HEK293T (cell line): Measurements from ENCODE around the gene POLN.

Experiments used
- CTCF ChIA-PET: fragments of 350-600 bp; formaldehyde crosslinking; extraction: SDS; loops from one replicate; lab custom pipeline; 2021; ENCODE audit warnings: antibody characterized with exemption, inconsistent platforms; lab: Yijun Ruan, JAX
- POLR2A ChIA-PET: fragments of 350-600 bp; formaldehyde crosslinking; extraction: SDS; loops from one replicate; lab custom pipeline; 2020; ENCODE audit warnings: antibody characterized with exemption, inconsistent platforms; lab: Yijun Ruan, JAX
- DNase-seq: peaks from one replicate; pipeline ENCODE4 v3.0.0; 2012; ENCODE audit warnings: mixed read lengths; ENCODE audit errors: extremely low spot score
- ARNT ChIP-seq: fragments of 450-650 bp; IDR thresholded peaks from 2 replicates; pipeline ENCODE4 v1.6.1; 2017; ENCODE audit warnings: mild to moderate bottlenecking
- BHLHE40 ChIP-seq: fragments of 450-650 bp; IDR thresholded peaks from 2 replicates; pipeline ENCODE4 v1.6.1; 2016; ENCODE audit warnings: mild to moderate bottlenecking, moderate library complexity, borderline replicate concordance
- CTBP1 ChIP-seq: fragments of 450-650 bp; IDR thresholded peaks from 2 replicates; pipeline ENCODE4 v1.6.1; 2016; ENCODE audit warnings: borderline replicate concordance
- ELF4 ChIP-seq: fragments of 450-650 bp; IDR thresholded peaks from 2 replicates; pipeline ENCODE4 v1.6.1; 2017; ENCODE audit warnings: antibody characterized with exemption
- FOXA1 ChIP-seq: fragments of 450-650 bp; IDR thresholded peaks from 2 replicates; pipeline ENCODE4 v1.6.1; 2016; ENCODE audit warnings: mild to moderate bottlenecking
- FOXK2 ChIP-seq: fragments of 450-650 bp; IDR thresholded peaks from 2 replicates; pipeline ENCODE4 v1.6.1; 2016; ENCODE audit warnings: mild to moderate bottlenecking
- FOXM1 ChIP-seq: fragments of 450-650 bp; IDR thresholded peaks from 2 replicates; pipeline ENCODE4 v1.6.1; 2017; ENCODE audit warnings: mild to moderate bottlenecking, borderline replicate concordance
- HDGF ChIP-seq: fragments of 450-650 bp; IDR thresholded peaks from 2 replicates; pipeline ENCODE4 v1.6.1; 2017; ENCODE audit warnings: antibody characterized with exemption, borderline replicate concordance
- L3MBTL2 ChIP-seq: fragments of 450-650 bp; conservative IDR thresholded peaks from 2 replicates; pipeline ENCODE4 v1.6.1; 2016; ENCODE audit warnings: mild to moderate bottlenecking
- LEF1 ChIP-seq: fragments of 450-650 bp; IDR thresholded peaks from 2 replicates; pipeline ENCODE4 v1.6.1; 2017; ENCODE audit warnings: mild to moderate bottlenecking, borderline replicate concordance
- NFRKB ChIP-seq: fragments of 450-650 bp; IDR thresholded peaks from 2 replicates; pipeline ENCODE4 v1.6.1; 2016; ENCODE audit warnings: mild to moderate bottlenecking, moderate library complexity
- SP1 ChIP-seq: fragments of 450-650 bp; IDR thresholded peaks from 2 replicates; pipeline ENCODE4 v1.6.1; 2017
- SUZ12 ChIP-seq: fragments of 450-650 bp; IDR thresholded peaks from 2 replicates; pipeline ENCODE4 v1.6.1; 2016; ENCODE audit warnings: mild to moderate bottlenecking
- TARDBP ChIP-seq: fragments of 450-650 bp; IDR thresholded peaks from 2 replicates; pipeline ENCODE4 v1.6.1; 2016
- ZNF384 ChIP-seq: fragments of 450-650 bp; IDR thresholded peaks from 2 replicates; pipeline ENCODE4 v1.6.1; 2016
- TF ChIP-seq, protein P1 (sequence below): fragments of 450-650 bp; IDR thresholded peaks from 2 replicates; pipeline ENCODE4 v1.6.1; 2016

POLN gene

GRCh38 chr4:2049381-2049780 lies 192.5 kb downstream of the POLN start:
- TF ChIP-seq SP1: no peak
- ChIA-PET CTCF (no interaction called here), POLR2A (no interaction called here)
- DNase-seq: no peak

- POLR2A ChIA-PET: no interaction called here
Measured at GRCh38 chr4:2048831-2049230, 193.1 kb downstream of the POLN start.

DNA sequence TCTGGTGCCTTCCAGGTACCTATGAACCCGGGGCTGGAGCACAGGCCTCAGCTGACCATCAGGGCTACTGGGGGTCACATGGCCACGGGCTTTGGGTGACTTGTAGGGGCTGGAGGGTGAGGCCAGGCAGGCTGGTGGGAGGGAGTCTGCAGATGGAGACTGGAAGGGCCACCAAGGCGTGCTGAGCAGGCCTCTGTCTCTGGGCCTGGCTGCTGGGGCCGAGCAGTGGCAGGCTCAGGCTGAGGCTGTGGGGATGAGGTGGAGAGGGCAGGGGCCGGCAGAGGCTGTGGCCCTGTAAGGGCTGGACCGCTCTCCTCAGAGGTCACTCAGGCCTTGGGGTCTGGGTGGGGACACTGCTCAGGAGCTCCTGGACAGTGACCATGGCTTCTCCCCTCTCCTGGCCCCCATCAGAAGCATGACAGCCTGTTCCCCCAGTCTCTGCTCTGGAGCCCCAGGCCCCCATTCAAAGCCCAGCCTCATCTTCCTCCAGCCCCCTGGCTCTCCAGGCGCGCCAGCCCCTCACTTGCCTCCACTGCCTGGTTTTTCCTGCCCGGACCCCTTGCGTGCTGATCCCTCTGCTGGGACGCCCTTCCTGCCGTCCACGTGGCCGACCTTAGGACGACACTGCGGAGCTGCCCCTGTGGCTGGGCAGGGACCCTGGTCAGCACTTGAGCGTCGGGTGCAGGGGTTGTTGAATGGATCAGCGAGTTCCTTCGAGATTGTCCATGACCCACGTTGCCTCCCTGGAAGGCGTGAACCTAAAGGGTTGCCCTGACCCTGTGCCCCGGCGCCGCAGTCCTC lies 193.9 kb downstream of the POLN start:
- TF ChIP-seq ZNF384 (no peak), HDGF (no peak)
- TF ChIP-seq, protein P1, sequence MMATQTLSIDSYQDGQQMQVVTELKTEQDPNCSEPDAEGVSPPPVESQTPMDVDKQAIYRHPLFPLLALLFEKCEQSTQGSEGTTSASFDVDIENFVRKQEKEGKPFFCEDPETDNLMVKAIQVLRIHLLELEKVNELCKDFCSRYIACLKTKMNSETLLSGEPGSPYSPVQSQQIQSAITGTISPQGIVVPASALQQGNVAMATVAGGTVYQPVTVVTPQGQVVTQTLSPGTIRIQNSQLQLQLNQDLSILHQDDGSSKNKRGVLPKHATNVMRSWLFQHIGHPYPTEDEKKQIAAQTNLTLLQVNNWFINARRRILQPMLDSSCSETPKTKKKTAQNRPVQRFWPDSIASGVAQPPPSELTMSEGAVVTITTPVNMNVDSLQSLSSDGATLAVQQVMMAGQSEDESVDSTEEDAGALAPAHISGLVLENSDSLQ: no peak
- DNase-seq: no peak
- ChIA-PET POLR2A (interaction anchor here (0.6 kb wide), 1 partner anchor 148 kb away, joined by 3 read pairs; no protein-coding TSS in a partner anchor), CTCF (no interaction called here)

More at GRCh38 chr4:2048831-2049230, 193.1 kb downstream of the POLN start:
- no peak for DNase-seq
- TF ChIP-seq, protein P1: no peak
- TF ChIP-seq ZNF384 (no peak), SUZ12 (no peak), SP1 (no peak), FOXA1 (no peak), ELF4 (no peak), FOXM1 (no peak), TARDBP (no peak), LEF1 (no peak), L3MBTL2 (no peak), BHLHE40 (no peak), ARNT (no peak), HDGF (no peak), CTBP1 (no peak), NFRKB (no peak)
- CTCF ChIA-PET: no interaction called here

DNA sequence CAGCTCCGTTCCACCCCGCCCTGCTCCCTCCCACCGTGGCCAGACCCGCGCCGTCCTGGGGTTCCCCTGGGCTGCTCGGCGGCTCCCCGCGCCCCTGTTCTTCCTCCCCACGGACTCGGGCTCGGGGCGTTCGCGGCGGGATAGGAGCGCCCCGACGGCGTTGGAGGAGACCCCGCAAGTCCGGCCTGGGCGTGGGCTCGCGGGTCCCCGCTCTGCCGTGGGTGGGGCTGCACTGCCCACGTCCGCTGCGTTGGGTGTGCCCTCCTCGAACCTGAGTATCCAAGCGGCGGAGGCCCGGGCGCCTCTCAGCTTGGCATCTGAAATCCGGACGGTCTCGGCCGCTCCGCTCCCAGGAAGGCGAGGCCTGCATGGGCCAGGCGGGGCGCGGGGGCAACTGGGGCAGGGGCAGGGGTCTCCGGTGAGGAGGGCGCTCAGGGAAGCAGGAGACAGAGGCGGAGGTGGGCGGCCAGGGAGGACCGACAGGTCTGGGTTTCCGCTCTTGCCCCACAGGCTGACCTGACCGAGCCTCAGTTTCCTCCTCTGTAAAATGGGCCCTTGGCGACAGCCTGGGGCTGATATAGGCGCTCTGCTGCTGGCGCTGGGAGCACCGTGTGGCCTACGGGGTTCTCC lies 194.8 kb downstream of the POLN start:
- TF ChIP-seq L3MBTL2 (no peak), TARDBP (no peak), CTBP1 (no peak), ELF4 (no peak), FOXK2 (no peak), ZNF384 (no peak)
- DNase-seq: no peak
- ChIA-PET CTCF (no interaction called here), POLR2A (interaction anchor here (0.5 to 0.6 kb wide), 2 partner anchors 94 to 149 kb away, joined by 3 read pairs; no protein-coding TSS in a partner anchor)

DNA sequence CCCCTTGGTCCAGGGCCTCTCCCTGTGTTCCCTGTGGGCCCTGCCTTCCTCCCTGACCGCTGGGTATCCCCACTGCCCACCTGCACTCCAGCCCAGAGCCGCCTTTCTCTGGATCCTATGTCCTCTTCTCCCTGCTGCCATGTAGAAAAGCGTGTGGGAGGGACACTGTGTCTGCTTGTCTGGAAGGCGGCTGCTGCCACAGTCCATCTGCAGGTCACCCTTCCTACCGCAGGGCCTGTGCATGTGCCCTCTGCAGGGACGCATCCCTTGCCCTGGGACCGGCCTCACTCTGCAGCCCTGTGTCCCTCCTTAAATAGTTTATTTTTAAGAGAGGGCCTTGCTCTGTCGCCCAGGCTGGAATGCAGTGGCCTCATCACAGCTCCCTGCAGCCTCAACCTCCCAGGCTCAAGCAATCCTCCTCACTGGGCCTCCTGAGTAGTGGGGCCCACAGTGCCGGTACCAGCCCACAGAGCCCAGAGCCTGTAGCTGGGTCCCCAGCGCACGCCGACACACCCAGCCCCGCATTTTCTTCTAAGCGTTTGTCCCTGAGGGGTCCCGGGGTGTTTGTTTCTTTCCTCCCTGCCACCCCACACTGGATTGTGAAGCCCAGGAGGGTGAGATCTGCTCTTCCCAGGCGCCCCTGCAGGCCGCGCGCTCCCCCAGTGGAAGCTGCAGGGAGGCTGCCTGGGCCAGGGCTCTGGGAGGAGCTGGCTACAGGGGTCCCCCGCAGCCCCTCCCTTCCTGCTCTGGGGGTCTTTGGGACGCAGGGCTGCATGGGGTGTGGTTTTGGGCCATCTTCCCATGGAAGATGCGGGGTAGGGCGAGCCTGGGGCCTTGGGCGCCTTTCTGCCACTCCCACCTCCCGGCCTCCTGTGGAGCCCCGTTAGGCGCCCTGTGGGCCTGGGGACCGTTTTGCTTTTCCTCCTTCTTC lies 195.6 kb downstream of the POLN start:
- no peak for TF ChIP-seq NFRKB
- no peak for TF ChIP-seq FOXA1
- no peak for TF ChIP-seq ZNF384
- TF ChIP-seq BHLHE40: no peak
- no peak for TF ChIP-seq SUZ12
- TF ChIP-seq TARDBP: no peak
- TF ChIP-seq FOXK2: no peak
- TF ChIP-seq, protein P1: no peak
- no peak for TF ChIP-seq L3MBTL2
- TF ChIP-seq CTBP1: no peak
- no peak for TF ChIP-seq ARNT
- TF ChIP-seq FOXM1: no peak
- no peak for TF ChIP-seq ELF4
- ChIA-PET POLR2A (interaction anchor here (0.5 to 1.9 kb wide), 2 partner anchors 37 to 94 kb away, joined by 3 to 5 read pairs; no protein-coding TSS in a partner anchor), CTCF (no interaction called here)
- no peak for DNase-seq

- no peak for TF ChIP-seq FOXA1
- TF ChIP-seq ARNT: no peak
- no peak for TF ChIP-seq HDGF
- no peak for TF ChIP-seq CTBP1
- TF ChIP-seq LEF1: no peak
- TF ChIP-seq, protein P1: no peak
- no peak for TF ChIP-seq NFRKB
- no peak for TF ChIP-seq SP1
- TF ChIP-seq FOXK2: no peak
- TF ChIP-seq L3MBTL2: no peak
- no peak for TF ChIP-seq ZNF384
- no peak for TF ChIP-seq TARDBP
- no peak for DNase-seq
- POLR2A ChIA-PET: interaction anchor here (1.9 kb wide), 1 partner anchor 36 kb away, joined by 5 read pairs; no protein-coding TSS in a partner anchor
- CTCF ChIA-PET: no interaction called here
Measured at GRCh38 chr4:2045518-2045951, 196.4 kb downstream of the POLN start.
